A673 (cell line): Measurements from ENCODE around the gene OR8A1. TPM values are rescaled to one million over a fixed set of nuclear protein-coding genes. Genes with fewer than 3 reads are reported as not detected.

Source experiments
- BruUV-seq: library from RNA; stranded (reverse); fragments of 400-500 nt; replicated peaks from 2 replicates; lab custom pipeline; 2021; lab: Mats Ljungman, UMichigan
- CTCF ChIA-PET: fragments of 300-600 bp; sonication (Branson Sonifier 250); formaldehyde crosslinking; loops from one replicate; lab custom pipeline; 2022; ENCODE audit warnings: antibody characterized with exemption; lab: Charles Lee
- POLR2A ChIA-PET: fragments of 300-600 bp; sonication (Branson Sonifier 250); formaldehyde crosslinking; loops from one replicate; lab custom pipeline; 2022; ENCODE audit warnings: antibody characterized with exemption; ENCODE audit not compliant: low non-redundant PET; lab: Charles Lee
- DNase-seq: peaks from one replicate; pipeline ENCODE4 v3.0.0-alpha.2; 2015; ENCODE audit warnings: low spot score
- H3K27ac ChIP-seq: fragments of 200-600 bp; sonication (generic); 2 replicates; pipeline ENCODE4 v1.5.1; 2016; ENCODE audit warnings: mixed run types, low read depth, mild to moderate bottlenecking, mixed read lengths, antibody characterized with exemption, low read length; ENCODE audit not compliant: poor library complexity, severe bottlenecking
- H3K27me3 ChIP-seq: fragments of 200-600 bp; sonication (generic); replicated peaks from 2 replicates; pipeline ENCODE4 v1.6.1; 2017; ENCODE audit warnings: mixed run types, low read depth, mild to moderate bottlenecking, mixed read lengths, antibody characterized with exemption, low read length; ENCODE audit not compliant: insufficient read depth, poor library complexity
- H3K36me3 ChIP-seq: fragments of 200-600 bp; sonication (generic); 2 replicates; pipeline ENCODE4 v1.6.1; 2016; ENCODE audit warnings: mixed run types, mild to moderate bottlenecking, mixed read lengths, antibody characterized with exemption, low read length; ENCODE audit not compliant: insufficient read depth, poor library complexity, severe bottlenecking
- H3K4me1 ChIP-seq: fragments of 200-600 bp; sonication (generic); 2 replicates; pipeline ENCODE4 v1.6.1; 2017; ENCODE audit warnings: mixed run types, mild to moderate bottlenecking, mixed read lengths, antibody characterized with exemption, low read length; ENCODE audit not compliant: insufficient read depth, poor library complexity, severe bottlenecking
- H3K4me3 ChIP-seq: fragments of 200-600 bp; sonication (generic); 2 replicates; pipeline ENCODE4 v1.5.1; 2016; ENCODE audit warnings: low read depth, mixed run types, mild to moderate bottlenecking, mixed read lengths, low read length; ENCODE audit not compliant: poor library complexity, severe bottlenecking
- H3K9me3 ChIP-seq: fragments of 200-600 bp; sonication (generic); 2 replicates; pipeline ENCODE4 v1.6.1; 2016; ENCODE audit warnings: mixed run types, low read depth, mild to moderate bottlenecking, mixed read lengths, antibody characterized with exemption, low read length; ENCODE audit not compliant: poor library complexity, severe bottlenecking
- EZH2 ChIP-seq: fragments of 200-600 bp; sonication (generic); IDR thresholded peaks from 2 replicates; pipeline ENCODE4 v1.6.1; 2017; ENCODE audit warnings: borderline replicate concordance, low read depth, mild to moderate bottlenecking, mixed read lengths, antibody characterized with exemption, low read length; ENCODE audit not compliant: poor library complexity, severe bottlenecking
- intact Hi-C: fragments of 100-400 bp; cut with micrococcal nuclease; formaldehyde crosslinking; loops from one replicate; pipeline ENCODE4 v1.10.0; 2022; ENCODE audit not compliant: unreplicated experiment
- total RNA-seq: library from RNA; stranded (reverse); gene quantifications from 2 replicates; pipeline ENCODE4 v1.2.3, GENCODE V29; 2021
- TF ChIP-seq, protein P1 (sequence below): fragments of 300-800, 200-600 bp; sonication (generic); conservative IDR thresholded peaks from 2 replicates; pipeline ENCODE4 v1.5.1; 2017; ENCODE audit warnings: low read depth, mild to moderate bottlenecking, antibody characterized with exemption, low read length, moderate library complexity, mixed read lengths

OR8A1 gene
- total RNA-seq, 1 experiment from 2014 or later: not detected

DNA sequence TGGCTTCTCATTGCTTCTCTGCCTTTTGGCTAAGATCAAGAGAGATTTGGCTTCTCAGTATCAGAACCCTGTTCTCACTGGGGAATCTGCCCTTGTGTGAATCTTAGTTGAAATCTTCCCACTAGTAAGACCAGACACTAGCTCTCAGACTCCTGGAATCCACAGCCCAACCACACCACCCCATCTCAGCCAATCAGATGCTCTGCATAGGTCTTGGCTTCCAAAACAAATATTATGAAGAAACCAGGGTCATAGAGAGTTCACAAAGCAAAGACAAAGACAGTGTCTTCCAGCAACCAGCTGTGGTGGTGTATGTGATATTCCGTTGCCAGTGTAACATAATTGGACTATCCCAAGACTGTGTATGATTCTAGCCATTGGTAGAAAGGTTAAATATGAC lies 31.8 kb upstream of the OR8A1 start:
- H3K4me3 ChIP-seq: no peak overlapping the region
- POLR2A ChIA-PET: interaction anchor here (0.7 kb wide), 1 partner anchor 299 kb away, joined by 3 read pairs; no protein-coding TSS in a partner anchor
- no peaks in the 10 kb centered on the region for H3K4me1 ChIP-seq
- no peak overlapping the region for H3K27ac ChIP-seq
- TF ChIP-seq EZH2: no peak
- TF ChIP-seq, protein P1, sequence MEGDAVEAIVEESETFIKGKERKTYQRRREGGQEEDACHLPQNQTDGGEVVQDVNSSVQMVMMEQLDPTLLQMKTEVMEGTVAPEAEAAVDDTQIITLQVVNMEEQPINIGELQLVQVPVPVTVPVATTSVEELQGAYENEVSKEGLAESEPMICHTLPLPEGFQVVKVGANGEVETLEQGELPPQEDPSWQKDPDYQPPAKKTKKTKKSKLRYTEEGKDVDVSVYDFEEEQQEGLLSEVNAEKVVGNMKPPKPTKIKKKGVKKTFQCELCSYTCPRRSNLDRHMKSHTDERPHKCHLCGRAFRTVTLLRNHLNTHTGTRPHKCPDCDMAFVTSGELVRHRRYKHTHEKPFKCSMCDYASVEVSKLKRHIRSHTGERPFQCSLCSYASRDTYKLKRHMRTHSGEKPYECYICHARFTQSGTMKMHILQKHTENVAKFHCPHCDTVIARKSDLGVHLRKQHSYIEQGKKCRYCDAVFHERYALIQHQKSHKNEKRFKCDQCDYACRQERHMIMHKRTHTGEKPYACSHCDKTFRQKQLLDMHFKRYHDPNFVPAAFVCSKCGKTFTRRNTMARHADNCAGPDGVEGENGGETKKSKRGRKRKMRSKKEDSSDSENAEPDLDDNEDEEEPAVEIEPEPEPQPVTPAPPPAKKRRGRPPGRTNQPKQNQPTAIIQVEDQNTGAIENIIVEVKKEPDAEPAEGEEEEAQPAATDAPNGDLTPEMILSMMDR: no peak
- H3K27me3 ChIP-seq: peaks cover 3% of the 10 kb centered on the region
- CTCF ChIA-PET: no interaction called here
- H3K36me3 ChIP-seq: no peaks in the 10 kb centered on the region
- intact Hi-C loops: no loop called here
- peak; percentile 34 for DNase-seq
- no peaks in the 10 kb centered on the region for H3K9me3 ChIP-seq
- BruUV-seq: no TSS peak

DNA sequence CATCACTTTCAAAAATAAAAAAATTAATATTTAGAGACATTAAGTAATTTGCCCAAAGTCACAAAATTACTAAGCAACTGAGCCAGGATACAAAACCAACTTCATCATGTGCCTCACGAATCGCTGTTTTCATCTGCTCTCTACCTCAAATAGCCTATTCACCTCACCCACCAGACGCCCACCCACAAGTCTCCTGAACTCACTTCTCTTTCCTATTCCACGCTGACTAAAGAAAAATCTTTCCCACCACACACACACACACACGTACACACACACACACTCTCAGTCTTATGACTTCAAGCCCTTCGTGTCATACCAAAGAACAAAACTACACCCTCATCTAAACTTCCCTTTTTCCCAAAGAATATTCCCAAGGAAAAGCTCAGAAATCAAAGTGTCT lies 28.6 kb upstream of the OR8A1 start:
- BruUV-seq: no TSS peak
- no peaks in the 10 kb centered on the region for H3K36me3 ChIP-seq
- TF ChIP-seq, protein P1: no peak
- TF ChIP-seq EZH2: no peak
- no peak overlapping the region for H3K27ac ChIP-seq
- no peak for DNase-seq
- ChIA-PET POLR2A (interaction anchor here (0.5 kb wide), 1 partner anchor 295 kb away, joined by 4 read pairs; no protein-coding TSS in a partner anchor), CTCF (no interaction called here)
- intact Hi-C loops: no loop called here
- H3K4me1 ChIP-seq: no peaks in the 10 kb centered on the region
- peaks cover 3% of the 10 kb centered on the region for H3K27me3 ChIP-seq
- H3K4me3 ChIP-seq: no peak overlapping the region
- no peaks in the 10 kb centered on the region for H3K9me3 ChIP-seq

DNA sequence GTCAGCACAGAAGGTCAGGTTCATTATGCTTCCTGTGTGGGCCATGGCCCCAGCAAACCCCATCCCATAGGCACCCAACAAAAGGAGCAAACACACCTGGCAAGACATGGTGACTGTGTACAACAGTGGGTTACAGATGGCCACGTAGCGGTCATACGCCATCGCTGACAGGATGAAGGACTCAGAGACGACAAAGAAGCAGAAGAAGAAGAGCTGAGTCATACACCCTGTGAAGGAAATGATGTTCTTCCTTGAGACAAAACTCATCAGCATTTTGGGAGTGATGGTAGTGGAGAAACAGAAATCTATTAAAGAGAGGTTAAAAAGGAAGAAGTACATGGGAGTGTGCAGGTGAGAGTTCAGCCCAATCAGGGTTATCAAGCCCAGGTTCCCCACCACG lies 26.7 kb upstream of the OR8A1 start:
- no TSS peak for BruUV-seq
- Histone ChIP-seq H3K27ac (no peak overlapping the region), H3K4me1 (no peaks in the 10 kb centered on the region), H3K4me3 (no peak overlapping the region), H3K9me3 (no peaks in the 10 kb centered on the region), H3K27me3 (peaks cover 3% of the 10 kb centered on the region), H3K36me3 (no peaks in the 10 kb centered on the region)
- no peak for TF ChIP-seq EZH2
- TF ChIP-seq, protein P1: no peak
- ChIA-PET POLR2A (no interaction called here), CTCF (no interaction called here)
- DNase-seq: no peak
- intact Hi-C loops: no loop called here
